ENCODE data around the gene ADD1.

DNA sequence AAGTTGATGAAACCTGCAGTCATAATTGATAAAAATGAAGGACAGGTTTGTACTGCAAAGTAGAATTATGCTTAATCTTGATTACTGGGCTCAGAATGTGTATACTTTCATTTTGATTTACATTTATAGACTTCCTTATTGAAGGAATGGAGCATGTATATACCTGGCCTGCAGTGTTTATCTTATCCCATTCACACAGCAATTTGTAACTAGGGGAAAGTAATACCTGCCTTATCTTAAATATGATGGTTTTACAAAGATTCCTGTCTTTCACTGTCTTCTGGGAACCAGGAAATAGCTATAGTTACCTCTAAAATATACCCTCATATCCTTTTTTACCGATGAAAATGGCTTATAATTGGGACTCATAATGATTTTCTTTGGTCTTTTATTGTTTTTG lies 29.7 kb downstream of the ADD1 start:
- TF ChIP-seq EZH2 (IDR thresholded peaks at IDR 0.05; ENCODE audit: borderline replicate concordance, low read length): no peak
- TF ChIP-seq, protein P1, sequence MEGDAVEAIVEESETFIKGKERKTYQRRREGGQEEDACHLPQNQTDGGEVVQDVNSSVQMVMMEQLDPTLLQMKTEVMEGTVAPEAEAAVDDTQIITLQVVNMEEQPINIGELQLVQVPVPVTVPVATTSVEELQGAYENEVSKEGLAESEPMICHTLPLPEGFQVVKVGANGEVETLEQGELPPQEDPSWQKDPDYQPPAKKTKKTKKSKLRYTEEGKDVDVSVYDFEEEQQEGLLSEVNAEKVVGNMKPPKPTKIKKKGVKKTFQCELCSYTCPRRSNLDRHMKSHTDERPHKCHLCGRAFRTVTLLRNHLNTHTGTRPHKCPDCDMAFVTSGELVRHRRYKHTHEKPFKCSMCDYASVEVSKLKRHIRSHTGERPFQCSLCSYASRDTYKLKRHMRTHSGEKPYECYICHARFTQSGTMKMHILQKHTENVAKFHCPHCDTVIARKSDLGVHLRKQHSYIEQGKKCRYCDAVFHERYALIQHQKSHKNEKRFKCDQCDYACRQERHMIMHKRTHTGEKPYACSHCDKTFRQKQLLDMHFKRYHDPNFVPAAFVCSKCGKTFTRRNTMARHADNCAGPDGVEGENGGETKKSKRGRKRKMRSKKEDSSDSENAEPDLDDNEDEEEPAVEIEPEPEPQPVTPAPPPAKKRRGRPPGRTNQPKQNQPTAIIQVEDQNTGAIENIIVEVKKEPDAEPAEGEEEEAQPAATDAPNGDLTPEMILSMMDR (conservative IDR thresholded peaks at IDR 0.05 in 1 of 2, IDR thresholded peaks at IDR 0.05 in 1 of 2; ENCODE audit: extremely low read depth in 1 of 2, insufficient read depth in 1 of 2, low read depth in 1 of 2, low read length in 2 of 2): no peak

Measured in mammary epithelial cell (primary cell).